Ishikawa (cell line): ENCODE data around the gene TUBB3.

Experiments
- CEBPB ChIP-seq: IDR thresholded peaks from 2 replicates; pipeline ENCODE4 v1.6.1; 2012
- CREB1 ChIP-seq: IDR thresholded peaks from 2 replicates; pipeline ENCODE4 v1.6.1; 2012; ENCODE audit warnings: low read depth
- EGR1 ChIP-seq: IDR thresholded peaks from 2 replicates; pipeline ENCODE4 v1.6.1; 2012
- EP300 ChIP-seq: IDR thresholded peaks from 2 replicates; pipeline ENCODE4 v1.6.1; 2012; ENCODE audit warnings: borderline replicate concordance
- FOXM1 ChIP-seq: IDR thresholded peaks from 2 replicates; pipeline ENCODE4 v1.6.1; 2012; ENCODE audit warnings: low read depth, borderline replicate concordance
- MAX ChIP-seq: IDR thresholded peaks from 2 replicates; pipeline ENCODE4 v1.6.1; 2012
- NFIC ChIP-seq: IDR thresholded peaks from 2 replicates; pipeline ENCODE4 v1.6.1; 2012
- RAD21 ChIP-seq: IDR thresholded peaks from 2 replicates; pipeline ENCODE4 v1.6.1; 2012; ENCODE audit warnings: low read depth
- REST ChIP-seq: IDR thresholded peaks from 2 replicates; pipeline ENCODE4 v1.6.1; 2012; ENCODE audit warnings: low read depth, mild to moderate bottlenecking
- TAF1 ChIP-seq: IDR thresholded peaks from 2 replicates; pipeline ENCODE4 v1.6.1; 2012; ENCODE audit warnings: low read depth, mild to moderate bottlenecking
- TCF12 ChIP-seq: IDR thresholded peaks from 2 replicates; pipeline ENCODE4 v1.6.1; 2012; ENCODE audit warnings: low read depth
- USF1 ChIP-seq: IDR thresholded peaks from 2 replicates; pipeline ENCODE4 v1.6.1; 2012
- YY1 ChIP-seq: IDR thresholded peaks from 2 replicates; pipeline ENCODE4 v1.6.1; 2012; ENCODE audit warnings: low read depth
- ZBTB7A ChIP-seq: IDR thresholded peaks from 2 replicates; pipeline ENCODE4 v1.6.1; 2012; ENCODE audit warnings: low read depth

GRCh38 chr16:89953671-89954406, 30.7 kb downstream of the TUBB3 start:
- TF ChIP-seq USF1 (no peak), FOXM1 (no peak), EP300 (no peak), ZBTB7A (no peak), REST (no peak), EGR1 (no peak), CEBPB (no peak), TAF1 (no peak), YY1 (no peak), NFIC (no peak), MAX (no peak), CREB1 (no peak), RAD21 (no peak), TCF12 (no peak)
